ENCODE results near the gene RIPOR3. TPM values are rescaled to one million over a fixed set of nuclear protein-coding genes. Genes with fewer than 3 reads are reported as not detected.

RIPOR3 gene, protein sequence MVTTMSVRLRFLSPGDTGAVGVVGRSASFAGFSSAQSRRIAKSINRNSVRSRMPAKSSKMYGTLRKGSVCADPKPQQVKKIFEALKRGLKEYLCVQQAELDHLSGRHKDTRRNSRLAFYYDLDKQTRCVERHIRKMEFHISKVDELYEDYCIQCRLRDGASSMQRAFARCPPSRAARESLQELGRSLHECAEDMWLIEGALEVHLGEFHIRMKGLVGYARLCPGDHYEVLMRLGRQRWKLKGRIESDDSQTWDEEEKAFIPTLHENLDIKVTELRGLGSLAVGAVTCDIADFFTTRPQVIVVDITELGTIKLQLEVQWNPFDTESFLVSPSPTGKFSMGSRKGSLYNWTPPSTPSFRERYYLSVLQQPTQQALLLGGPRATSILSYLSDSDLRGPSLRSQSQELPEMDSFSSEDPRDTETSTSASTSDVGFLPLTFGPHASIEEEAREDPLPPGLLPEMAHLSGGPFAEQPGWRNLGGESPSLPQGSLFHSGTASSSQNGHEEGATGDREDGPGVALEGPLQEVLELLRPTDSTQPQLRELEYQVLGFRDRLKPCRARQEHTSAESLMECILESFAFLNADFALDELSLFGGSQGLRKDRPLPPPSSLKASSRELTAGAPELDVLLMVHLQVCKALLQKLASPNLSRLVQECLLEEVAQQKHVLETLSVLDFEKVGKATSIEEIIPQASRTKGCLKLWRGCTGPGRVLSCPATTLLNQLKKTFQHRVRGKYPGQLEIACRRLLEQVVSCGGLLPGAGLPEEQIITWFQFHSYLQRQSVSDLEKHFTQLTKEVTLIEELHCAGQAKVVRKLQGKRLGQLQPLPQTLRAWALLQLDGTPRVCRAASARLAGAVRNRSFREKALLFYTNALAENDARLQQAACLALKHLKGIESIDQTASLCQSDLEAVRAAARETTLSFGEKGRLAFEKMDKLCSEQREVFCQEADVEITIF
- 8.0 TPM for total RNA-seq
- long read RNA-seq, full-length matches to known transcripts: 2 of 18 reads
- long read RNA-seq, partial matches to known transcripts: 6 of 18 reads
- long read RNA-seq, other reads (novel, unspliced or antisense): 10 of 18 reads

DNA sequence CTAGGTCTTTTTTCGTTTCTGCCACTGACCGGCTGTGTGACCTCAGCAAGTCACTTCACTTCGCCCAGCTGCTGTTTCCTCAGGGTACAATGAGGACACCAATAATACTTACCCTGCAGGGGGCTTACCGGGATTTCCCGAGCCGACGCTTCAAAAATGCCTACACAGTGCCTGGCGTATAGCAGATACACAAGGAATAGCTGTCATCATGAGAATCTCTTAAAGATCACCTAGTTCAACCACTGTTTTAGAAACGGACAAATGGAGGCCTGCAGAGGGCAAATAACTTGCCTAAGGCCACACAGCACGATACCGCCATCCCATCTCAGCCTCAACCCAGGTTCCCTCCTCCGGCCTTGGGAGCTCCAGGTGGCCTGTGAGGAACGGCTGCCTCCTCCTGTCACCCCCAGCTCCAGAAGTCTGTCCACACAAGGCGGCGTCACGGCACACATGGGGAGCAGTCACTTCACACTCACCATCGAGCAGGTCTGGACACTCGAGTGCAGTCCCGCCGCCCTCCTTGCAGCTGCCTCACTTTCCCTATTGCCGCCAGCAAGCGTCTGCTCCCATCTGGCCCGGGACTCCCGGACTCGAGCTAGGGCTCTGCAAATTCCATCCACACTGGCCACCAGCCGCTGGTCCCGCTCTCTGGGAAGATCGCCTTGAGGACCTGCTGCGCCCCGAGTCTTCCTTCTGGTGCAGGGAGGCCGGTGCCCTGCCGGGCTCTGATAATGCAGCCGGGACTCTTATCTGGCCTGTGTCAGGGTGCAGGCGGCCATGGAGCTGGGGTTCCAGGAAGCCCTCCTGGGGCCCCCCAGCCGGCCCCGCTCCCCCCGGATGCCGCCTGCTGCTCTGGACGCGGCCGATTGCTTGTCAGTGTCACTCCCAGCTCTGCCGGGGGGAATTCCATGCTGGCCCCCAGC is at the start of gene RIPOR3:
Gene RIPOR3, minus strand, starts transcription at position 893 of the 923 bp plus-strand sequence. Its CDS starts 414 bp downstream, at position 479.
- DNase-seq (peak; percentile 66), ATAC-seq (peak; percentile 49)
- intact Hi-C loops (cut with micrococcal nuclease): no loop called here

DNA sequence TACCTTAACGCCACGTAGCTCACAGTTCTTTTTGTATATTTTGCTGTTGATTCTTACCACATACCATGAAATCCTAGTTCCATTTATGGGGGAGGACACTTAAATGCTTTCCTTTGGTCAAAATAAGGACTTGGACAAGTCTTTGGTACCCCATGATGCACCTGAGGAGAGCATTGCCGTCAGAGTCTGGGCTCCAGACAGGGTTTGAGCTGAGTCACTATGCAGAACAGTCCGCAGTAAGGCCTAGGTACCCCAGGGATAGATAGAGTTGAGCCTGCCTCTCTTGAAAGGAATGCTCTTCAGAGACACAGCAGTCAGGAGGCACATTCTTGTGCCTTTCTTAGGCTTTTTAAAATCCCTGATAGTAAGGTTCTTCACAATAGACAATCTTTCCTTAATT is 46.0 kb upstream of the RIPOR3 start:
- intact Hi-C loops (cut with micrococcal nuclease): no loop called here
- ATAC-seq (no peak), DNase-seq (no peak)

DNA sequence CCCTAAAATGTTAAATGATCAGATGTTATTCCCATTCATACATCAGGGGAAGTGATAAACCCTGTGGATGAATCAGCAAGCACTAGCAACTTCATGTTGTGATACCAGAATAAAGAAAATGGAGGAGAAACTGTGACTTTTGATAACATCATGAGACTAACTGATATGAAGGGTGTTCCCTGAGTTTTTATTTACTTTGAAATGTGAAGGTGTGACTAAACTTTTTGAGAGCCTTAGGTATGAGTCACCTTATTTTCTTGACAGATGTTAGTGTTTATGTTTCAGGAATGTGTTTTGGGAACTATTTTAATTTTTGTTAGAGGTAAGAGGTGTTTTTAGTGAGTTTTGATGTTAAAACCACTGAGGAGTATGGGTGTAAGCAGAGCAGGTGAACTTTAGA is 44.5 kb upstream of the RIPOR3 start:
- intact Hi-C loops (cut with micrococcal nuclease): no loop called here
- DNase-seq: no peak
- ATAC-seq: no peak

DNA sequence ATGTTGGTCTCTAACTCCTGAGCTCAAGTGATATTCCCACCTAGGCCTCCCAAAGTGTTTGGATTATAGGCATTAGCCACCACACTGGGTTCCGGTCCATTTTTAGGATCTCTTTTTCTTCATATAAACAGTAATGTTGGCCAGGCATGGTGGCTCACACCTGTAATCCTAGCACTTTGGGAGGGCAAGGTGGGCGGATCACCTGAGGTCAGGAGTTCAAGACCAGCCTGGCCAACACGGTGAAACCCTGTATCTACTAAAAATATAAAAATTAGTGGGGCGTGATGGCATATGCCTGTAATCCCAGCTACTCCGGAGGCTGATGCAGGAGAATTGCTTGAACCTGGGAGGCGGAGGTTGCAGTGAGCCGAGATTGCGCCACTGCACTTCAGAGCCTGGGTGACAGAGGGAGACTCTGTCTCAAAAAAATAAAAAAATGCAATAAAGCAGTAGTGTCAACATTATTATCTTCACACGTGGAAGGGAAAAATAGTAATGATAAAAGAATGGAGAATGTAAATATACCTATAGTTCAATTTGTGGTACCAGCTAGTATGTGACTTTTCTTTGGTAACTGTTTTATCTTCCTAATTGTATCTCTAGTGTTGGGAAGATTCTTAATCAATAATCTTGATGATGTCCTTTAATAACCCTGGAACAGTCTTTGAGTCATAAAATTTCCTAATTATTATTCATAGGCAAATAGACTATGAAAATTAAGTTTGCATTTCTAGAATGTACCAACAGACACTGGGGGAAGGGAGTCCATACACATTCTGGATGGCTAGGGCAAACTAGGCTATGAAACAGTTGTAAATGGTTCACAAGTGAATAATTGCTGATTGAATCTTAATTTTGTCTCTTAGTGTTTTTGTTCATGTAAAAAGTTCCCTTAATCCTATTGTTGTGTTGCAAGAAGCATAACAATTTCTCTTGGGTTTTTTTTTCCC is 43.7 kb upstream of the RIPOR3 start:
- DNase-seq: no peak
- no peak for ATAC-seq
- intact Hi-C loops (cut with micrococcal nuclease): no loop called here

DNA sequence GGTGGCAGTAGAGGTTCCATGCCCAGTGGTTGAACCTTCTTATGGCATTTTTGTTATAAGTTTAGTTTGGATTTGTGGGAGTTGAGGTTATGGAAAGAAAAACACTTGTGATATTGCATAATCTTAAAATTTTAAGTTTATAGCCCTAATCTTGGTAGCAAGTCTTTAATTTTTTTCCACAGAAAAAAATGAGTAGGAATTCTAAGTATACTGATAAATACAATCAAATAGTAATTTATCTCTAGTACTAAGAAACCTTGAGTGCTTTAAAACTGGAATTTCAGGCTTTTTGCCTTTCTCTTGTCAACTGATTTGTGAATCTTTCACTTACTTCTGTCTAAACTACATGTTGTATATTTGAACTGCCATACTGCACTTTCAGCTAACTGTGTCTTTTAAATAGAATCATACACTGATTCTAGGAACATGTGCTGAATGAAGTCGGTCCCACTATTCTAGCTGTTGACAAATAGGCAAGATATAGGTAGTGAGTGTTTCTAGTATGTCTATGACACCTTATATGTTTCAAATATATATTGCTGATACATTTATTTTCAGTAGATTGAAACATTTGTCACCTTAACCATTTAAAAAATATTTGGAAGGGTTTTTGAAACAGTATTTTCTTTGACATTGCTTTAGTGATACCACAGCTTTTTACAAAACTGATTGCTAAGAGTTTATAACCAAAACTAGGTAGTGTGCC is 42.5 kb upstream of the RIPOR3 start:
- no peak for ATAC-seq
- DNase-seq: no peak
- intact Hi-C loops (cut with micrococcal nuclease): no loop called here

DNA sequence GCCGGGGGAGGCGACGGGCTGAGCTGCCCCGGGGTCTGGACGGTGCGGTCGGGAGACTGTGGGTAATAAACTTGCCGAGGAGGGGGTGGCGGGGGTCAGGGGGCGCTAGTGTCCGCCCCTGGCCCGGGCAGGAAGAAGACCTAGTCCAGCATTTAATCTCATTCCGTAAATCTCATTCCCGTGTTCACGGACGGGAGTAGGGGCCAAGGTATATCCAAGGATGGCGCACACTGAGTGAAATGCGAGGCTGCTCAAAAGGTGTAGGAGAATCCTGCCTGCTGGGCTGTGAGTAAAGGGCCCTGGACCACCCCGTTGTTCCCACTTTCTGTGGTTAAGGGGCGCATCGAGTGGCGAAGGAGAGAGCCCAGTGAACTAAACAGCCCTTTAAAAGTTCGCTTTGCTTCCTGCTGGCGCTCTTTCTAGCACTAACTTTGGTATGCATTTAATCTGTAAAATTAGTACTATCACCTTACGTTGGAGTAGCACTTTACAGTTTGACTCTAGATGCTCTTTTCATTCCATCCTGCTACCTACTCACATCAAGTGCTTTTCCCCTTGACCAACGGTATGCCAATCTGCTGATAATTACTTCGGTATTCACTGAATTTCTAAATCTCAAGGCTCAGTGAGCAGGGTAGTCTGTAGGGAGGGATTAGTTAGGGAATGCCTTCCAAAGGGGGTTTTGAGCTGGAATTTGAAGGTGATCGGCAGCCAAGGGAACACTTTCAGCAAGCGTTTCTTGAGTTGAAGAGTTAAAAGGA is 40.8 kb upstream of the RIPOR3 start:
- ATAC-seq: no peak
- intact Hi-C loops (cut with micrococcal nuclease): no loop called here
- no peak for DNase-seq

DNA sequence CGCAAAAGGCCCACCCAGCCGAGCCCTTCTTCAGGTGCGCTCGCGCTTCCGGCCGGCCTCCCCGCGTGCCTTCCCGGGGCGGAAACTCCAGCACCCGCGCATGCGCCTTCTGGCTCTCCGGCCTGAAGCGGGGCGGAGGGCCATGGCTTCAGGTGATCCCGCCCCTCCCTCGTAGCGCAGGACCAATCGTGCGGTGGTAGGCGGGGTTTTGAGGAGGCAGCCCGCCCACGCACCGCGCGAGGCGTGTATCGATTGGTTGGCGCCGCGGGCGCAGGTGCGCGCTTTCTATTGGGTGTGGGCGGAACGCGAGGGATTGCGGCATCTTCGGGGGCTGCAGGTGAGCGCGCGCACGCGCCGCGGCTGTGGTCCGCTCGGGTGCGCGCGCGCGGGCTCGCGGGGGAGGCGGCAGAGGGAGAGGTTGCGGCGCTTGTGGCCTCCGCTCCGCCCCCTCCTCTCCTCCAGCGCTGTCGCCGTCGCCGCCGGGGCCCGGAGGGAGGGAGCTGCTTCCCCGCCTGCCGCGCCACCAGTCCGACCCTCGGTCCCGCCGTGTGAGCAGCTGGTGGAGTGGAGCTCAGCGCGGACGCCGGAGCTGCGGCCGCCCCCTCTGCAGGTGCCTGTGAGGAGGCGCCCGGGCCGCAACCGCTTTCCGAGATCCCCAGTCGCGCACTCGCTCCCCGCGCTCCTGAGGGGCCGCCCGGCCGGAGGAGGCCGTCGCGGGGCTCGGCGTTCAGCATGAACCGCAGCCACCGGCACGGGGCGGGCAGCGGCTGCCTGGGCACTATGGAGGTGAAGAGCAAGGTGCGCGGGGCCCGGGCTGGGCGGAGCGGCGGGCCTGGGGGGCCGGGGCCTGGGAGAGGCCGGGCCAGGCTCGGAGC is 40.0 kb upstream of the RIPOR3 start, which contains the start of gene PARD6B:
Gene PARD6B, plus strand, starts transcription at position 526 of the 875 bp plus-strand sequence. Its CDS starts 207 bp downstream, at position 733.
- ATAC-seq (peak; percentile 96), DNase-seq (peak; percentile 98)
- intact Hi-C loops (cut with micrococcal nuclease): no loop called here

DNA sequence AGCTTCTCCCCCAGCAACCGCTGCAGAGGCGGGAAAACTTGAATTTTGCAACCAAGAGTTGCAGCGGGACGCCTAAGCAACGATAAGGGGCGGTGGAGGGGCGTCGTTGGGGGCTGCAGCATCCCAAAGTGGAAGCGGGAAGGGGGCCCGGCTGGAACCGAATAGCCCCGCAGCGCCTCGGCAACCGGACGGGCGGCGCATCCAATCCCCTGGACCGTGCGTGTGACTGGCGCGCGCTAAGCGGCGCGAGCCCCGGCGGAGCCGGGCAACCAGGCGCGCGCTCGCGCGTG is 39.4 kb upstream of the RIPOR3 start:
- ATAC-seq (no peak), DNase-seq (no peak)
- intact Hi-C loops (cut with micrococcal nuclease): no loop called here

DNA sequence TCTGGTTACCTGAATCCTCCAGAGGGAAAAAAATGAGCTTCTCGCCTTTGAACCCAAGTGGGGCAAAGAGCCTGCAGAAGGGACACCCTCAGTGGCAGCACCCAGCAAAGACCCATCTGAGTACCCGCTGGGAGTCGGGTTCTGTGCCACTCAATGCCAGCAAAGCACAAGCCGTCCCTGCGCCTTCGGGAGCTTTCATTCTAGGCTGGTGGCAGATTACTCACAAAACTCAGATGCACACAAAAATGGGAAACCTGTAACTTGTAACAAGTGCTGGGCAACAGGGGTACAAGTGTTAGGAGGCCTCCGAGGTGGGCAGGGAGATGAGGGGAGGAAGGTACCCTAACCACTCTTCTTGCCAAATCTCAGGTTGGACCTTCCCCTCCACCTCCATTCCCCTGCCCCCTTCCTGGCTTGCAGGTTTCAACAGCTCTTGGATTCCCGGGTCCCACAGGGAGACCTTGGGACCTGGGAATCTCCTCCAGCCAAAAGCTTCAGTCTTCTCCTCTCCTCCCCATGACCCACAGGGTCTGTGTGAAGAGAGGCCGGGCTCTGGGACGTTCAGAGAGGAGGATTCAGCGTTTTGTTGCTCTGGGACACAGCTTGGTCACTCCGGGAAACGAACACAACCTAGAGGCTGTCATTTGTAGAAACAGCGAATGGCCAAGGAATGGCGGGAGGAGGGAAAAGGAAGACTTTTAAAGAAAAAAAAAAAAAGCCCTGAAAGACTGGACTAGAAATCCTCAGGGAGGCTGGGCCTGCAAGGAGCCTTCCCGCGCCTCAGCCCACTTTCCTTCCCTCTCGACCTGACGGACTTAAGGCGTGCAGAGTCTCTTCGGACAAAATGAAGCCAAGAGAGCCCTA is 38.8 kb upstream of the RIPOR3 start:
- DNase-seq (no peak), ATAC-seq (peak; percentile 2)
- intact Hi-C loops (cut with micrococcal nuclease): no loop called here

DNA sequence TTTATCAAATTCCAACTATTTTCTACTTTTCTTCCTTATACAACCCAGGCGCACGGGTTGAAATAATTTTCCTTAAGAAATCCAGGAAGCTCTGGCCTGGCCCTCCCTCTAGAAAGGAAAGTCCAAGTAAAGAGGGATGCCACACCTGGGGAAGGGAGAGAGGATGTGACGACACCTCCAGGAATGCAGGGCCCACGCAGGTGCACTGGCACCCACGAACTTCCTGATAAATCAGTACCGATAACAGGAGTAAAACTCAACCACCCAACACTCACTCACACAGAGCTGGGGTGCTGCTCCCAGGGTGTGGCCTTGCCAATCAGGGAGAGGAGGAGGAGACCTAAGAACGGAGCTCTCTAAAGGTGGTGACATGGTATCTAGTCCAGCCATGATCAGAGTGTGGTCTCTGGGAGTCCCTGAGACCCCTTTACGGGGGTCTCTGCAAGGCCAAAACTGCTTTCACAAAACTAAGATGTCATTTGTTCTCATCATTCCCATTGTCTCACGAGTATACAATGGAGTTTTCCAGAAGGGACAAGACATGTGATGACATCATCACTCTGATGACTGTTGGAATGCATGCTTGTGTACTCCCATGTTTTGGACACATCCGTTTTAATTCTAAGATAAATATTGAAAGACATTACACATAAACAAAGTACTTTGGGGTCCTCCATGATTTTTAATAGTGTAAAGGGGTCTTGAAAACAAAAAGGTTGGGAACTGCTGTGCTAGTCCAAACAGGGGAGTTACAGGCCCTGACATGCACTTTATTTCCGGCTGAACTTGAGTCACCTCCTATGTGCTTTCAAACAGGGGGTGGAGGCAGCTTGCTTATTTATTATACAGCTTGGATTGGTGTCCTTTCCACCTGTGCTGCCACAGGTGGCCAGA is 37.9 kb upstream of the RIPOR3 start:
- no peak for DNase-seq

DNA sequence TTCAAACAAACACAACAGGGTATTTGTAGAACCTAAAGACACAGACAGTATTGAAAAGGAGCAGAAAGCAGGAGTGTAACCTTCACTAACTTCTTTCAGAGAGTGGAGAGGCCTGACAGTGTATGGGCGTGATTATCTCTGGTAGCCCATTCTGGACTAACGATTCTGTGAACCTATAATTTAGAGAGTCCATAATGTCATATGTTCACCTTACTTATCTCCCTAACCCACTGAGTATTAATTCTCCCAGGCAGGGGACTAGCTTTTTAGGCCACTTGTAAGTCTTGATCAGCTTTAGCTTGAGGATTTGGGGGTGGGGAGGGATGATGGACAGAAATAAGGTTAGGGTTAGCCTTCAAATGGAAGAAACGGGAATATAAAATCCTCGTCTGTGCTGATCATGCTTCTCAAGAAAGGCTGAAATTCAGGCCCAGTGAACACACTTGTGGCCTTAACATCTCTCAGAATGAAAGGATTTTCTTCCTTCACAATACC is 37.2 kb upstream of the RIPOR3 start:
- ATAC-seq: no peak
- DNase-seq: no peak
- intact Hi-C loops (cut with micrococcal nuclease): no loop called here

More for the DNA sequence above, 37.9 kb upstream of the RIPOR3 start:
- intact Hi-C loops (cut with micrococcal nuclease): no loop called here
- ATAC-seq: no peak

DNA sequence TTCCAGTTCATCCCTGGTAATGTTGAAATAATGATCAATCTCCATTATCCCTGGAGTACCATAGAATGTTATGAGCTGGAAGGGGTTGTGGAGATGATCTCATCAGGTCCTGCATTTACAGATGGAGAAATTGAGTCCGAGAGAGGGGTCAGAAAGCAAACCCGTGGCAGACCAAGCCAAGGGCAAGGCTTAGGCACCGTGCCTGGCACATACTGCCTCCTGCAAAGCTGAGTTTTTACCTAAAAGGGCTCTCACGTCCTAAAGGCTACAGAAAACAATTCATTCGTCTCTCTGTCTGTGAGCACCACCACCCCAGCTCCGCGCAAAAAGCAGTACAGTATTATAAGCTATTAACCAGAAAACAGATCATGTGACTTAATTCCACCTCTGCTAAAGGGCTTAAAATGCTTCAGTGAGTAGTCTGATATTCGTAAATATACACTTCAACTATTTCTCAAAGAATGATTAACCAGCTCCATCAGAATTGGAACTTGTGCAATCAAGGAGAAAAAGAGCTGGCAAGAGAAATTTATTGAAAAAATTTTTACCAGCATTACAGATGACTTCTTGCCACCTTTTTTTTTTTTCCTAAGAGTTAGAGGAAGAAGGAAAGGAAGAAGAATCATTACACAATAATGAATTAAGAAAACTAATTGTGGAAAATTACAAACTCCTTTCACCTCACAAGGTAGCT is 36.6 kb upstream of the RIPOR3 start:
- intact Hi-C loops (cut with micrococcal nuclease): no loop called here
- DNase-seq (no peak), ATAC-seq (no peak)

Data from left ventricle myocardium superior (tissue), 1 donor.